D341Med (cell line): ENCODE results near the gene KIF4A.
A peak's percentile ranks its signal among the peaks of the same experiment; 100 is the strongest.

Experiments used
- DNase-seq: peaks from one replicate; pipeline ENCODE4 v3.0.0; 2012; ENCODE audit warnings: low spot score

Gene KIF4A

DNA sequence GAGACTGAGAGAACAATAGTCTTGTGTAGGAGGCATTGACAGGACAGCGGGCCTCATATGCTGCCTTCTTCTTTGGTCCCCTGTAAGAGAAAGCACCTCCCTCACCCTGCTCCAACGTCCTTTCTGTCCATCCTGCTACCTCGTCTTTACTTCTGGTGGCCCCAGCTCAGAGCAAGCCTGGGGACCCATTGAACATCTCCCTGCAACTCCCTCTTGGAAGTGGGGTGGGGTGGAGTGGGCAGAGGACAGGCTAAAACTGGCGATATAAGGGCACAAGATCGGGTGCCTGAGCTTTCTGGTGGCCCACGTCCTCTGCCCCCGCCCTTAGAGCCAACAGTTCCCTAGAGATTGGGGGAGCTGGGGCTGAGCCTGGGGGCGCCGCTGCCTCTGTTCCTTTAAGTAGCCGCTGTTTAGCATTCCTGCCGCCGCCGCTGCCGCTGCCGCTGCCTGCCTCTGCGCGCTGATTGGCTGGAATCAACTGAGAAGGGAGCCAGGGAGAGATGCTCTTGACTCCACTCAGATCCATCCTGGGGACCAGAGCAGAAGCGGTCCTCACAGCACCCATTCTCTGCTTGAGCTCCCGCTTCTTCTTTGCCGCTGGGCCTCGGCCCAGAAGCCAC, 154.5 kb downstream of the KIF4A start, which contains the start of gene DLG3:
TSS of gene DLG3 (plus strand) at position 510 of the 620 bp plus-strand sequence. CDS start 367 bp downstream, outside the sequence.
- peak; percentile 65 for DNase-seq

DNA sequence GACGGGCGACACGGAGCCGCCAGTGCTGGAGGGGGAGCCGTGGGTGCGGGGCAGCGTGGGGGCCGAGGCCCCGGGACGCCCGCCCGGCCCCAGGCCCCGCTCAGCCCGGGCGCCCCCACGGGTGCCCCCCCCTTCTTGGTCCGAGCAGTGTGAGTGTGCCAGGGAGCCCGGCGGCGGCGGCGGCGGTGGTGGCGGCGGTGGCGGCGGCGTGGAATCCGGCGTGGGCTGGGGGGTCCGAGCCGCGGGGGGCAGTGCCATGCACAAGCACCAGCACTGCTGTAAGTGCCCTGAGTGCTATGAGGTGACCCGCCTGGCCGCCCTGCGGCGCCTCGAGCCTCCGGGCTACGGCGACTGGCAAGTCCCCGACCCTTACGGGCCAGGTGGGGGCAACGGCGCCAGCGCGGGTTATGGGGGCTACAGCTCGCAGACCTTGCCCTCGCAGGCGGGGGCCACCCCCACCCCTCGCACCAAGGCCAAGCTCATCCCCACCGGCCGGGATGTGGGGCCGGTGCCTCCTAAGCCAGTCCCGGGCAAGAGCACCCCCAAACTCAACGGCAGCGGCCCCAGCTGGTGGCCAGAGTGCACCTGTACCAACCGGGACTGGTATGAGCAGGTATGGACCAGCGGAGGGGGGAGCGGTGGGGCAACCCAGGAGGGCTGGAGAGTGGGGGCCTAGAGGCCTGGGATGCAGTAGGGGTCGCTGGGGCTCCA, 155.2 kb downstream of the KIF4A start:
- no peak for DNase-seq

- DNase-seq: no peak
These were observed 156.0 kb downstream of the KIF4A start for GRCh38 chrX:70445951-70446350.

GRCh38 chrX:70446380-70447350, 156.8 kb downstream of the KIF4A start:
- no peak for DNase-seq

DNA sequence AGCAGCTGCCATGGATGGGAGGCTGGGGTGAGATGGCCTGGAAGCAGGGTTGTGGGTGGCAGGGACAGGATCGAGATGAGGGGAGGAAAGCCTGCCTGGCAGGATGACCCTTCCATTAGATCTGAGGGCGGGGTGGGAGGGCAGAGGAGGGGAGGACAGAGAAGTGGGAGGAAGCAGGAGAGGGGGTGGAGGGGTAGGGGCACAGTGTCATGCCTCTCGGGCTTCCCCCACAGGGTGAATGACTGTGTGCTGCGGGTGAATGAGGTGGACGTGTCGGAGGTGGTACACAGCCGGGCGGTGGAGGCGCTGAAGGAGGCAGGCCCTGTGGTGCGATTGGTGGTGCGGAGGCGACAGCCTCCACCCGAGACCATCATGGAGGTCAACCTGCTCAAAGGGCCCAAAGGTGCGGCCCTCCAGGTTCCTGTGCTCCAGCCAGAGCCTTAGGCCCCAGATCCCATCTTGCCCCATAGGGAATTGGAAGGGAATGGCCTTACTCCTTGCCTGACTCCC, 159.6 kb downstream of the KIF4A start:
- DNase-seq: no peak

- peak; percentile 64 for DNase-seq
These were observed 162.3 kb downstream of the KIF4A start for GRCh38 chrX:70452143-70452733.

GRCh38 chrX:70453024-70453618, 163.2 kb downstream of the KIF4A start:
- no peak for DNase-seq

DNA sequence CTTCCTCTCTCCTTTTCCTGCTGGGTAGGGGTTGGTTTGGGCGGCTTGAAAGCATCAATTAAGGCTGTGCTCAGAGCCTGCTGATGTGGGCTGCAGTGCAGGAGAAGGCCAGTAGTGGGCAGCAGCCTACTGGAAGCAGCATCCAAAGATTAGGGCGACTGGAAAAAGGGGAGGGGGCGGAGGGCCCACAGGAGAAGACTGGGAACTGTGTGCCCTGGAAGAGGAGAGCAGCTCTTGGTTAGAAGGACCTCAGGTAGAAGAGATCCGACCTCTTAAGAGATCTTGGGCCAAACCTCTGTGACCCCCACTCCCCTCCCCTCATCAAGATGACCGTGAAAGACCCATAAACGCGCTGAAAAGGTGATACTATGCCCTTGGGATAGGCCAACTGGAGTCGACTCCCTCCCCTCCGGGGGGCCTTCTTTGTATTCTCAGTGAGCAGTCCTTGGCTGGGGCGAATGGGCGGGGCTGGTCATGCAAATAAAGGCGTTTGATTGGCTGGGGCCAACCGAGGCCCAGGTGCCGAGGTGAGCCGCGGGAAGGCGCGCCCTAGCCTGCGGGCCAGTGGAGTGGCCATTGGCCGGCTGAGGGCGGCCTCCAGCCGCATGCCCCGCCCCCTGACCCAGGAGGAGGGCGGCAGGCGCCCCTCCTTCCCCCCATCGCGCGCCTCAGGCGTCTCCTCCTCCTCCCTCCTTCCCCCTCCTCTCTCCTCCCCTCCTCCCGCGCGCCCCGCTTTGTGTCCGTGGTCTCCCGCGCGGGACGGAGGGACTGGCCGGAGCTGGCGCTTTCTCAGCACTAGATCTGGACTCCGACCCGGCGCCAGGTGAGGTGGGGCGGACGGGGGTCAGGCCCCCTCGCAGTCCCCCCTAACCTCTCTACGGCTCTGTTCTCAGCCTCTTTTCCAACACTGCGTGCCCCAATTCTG, 164.8 kb downstream of the KIF4A start:
- peak; percentile 91 for DNase-seq

DNA sequence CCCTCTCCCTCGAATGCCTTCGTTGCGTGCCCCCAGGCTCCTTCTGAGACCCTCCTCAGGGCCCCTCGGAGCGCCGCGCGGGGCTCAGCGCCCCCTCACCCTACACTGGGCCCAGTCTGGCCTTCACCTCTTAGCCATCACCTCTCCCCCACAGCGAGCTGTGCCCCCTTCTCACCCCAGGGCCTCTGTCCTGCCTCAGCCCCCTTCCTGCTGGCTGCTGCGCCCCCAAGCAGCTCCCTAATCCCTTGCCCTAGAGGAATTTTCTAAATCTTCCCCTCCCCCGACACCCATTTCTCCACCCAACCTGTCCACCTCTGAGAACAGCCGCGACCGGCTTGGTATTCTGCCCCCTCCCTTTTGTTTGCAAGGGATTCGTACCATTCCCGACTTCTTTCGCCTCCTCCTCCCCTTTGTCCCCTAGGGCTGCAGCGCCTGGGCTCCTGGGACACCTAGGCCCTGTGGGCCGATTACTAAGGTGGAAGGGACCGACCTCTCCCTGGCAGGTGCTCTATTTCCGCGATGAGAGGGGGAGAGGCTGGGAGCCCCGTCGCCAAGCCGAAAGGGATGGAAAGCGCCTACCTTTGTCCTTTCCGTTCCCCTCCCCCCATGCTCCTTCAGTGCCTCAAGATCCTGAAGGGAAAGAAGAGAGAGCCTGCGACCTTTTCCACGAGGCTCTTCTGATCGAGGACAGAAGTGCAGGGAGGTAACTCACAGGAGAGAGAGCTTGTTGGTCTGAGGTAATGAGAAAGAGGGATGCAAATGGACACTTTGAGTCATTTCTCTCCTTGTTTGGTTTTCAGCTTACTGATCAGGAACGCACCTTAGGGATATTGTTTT, 165.7 kb downstream of the KIF4A start:
- no peak for DNase-seq

GRCh38 chrX:70456256-70456655, 166.4 kb downstream of the KIF4A start:
- no peak for DNase-seq

- DNase-seq: no peak
These were observed 171.1 kb downstream of the KIF4A start for GRCh38 chrX:70461026-70461425.

- no peak for DNase-seq
These were observed 174.1 kb downstream of the KIF4A start for GRCh38 chrX:70464051-70464450.

DNA sequence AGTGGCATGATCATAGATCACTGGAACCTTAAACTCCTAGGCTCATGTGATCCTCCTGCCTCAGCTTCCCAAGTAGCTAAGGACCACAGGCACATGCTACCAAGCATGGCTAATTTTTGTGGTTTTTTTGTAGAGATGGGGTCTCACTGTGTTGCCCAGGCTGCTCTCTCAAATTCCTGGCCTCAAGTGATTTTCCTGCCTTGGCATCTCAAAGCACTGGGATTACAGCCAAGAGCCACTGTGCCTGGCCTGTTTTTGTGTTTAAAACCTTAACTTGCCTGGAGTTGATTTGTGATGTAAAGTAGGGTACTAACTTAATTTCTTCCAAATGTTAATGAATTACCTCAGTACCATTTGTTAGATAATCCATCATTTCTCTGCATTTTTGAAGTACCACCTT, 177.1 kb downstream of the KIF4A start:
- DNase-seq: no peak

GRCh38 chrX:70468709-70469108, 178.8 kb downstream of the KIF4A start:
- no peak for DNase-seq
